ENCODE data around the gene ELMO1. TPM values are rescaled to one million over a fixed set of nuclear protein-coding genes. Genes with fewer than 3 reads are reported as not detected.

ELMO1 gene
- total and polyA plus RNA-seq, 10 of the 15 experiments (the other 5 are each of a cell fraction or from before 2014, with no cell fraction given), result 22.6 to 85.9 (median 56.6) TPM

GRCh38 chr7:37432281-37432920, 16.3 kb downstream of the ELMO1 start:
- RAD21 ChIA-PET (ENCODE audit: unreplicated experiment), result no interaction called here
- H3K79me2 ChIP-seq (ENCODE audit: control insufficient read depth, insufficient read depth, low read length), result no peaks in the 10 kb centered on the region
- in situ Hi-C loops (cut with MboI), result no loop called here
- no peaks in the 10 kb centered on the region for H3K9me3 ChIP-seq (replicated peaks; ENCODE audit: control insufficient read depth, insufficient read depth, low read length)
- FAIRE-seq, result no peak
- no peak overlapping the region for H2AFZ ChIP-seq (ENCODE audit: control insufficient read depth, low read depth, low read length)
- no peak for DNase-seq (ENCODE audit: low read depth, low spot score)
- CTCF ChIA-PET, result no interaction called here
- TF ChIP-seq E2F8 (IDR thresholded peaks at IDR 0.05; ENCODE audit: low read depth, partially characterized antibody), result no peak
- no peak for TF ChIP-seq IKZF1 (conservative IDR thresholded peaks at IDR 0.05)
- no peak for TF ChIP-seq BACH1 (IDR thresholded peaks at IDR 0.05; ENCODE audit: borderline replicate concordance)
- TF ChIP-seq SIX5 (IDR thresholded peaks at IDR 0.05; ENCODE audit: low read depth, low read length, severe bottlenecking), result no peak
- TF ChIP-seq, protein P1, sequence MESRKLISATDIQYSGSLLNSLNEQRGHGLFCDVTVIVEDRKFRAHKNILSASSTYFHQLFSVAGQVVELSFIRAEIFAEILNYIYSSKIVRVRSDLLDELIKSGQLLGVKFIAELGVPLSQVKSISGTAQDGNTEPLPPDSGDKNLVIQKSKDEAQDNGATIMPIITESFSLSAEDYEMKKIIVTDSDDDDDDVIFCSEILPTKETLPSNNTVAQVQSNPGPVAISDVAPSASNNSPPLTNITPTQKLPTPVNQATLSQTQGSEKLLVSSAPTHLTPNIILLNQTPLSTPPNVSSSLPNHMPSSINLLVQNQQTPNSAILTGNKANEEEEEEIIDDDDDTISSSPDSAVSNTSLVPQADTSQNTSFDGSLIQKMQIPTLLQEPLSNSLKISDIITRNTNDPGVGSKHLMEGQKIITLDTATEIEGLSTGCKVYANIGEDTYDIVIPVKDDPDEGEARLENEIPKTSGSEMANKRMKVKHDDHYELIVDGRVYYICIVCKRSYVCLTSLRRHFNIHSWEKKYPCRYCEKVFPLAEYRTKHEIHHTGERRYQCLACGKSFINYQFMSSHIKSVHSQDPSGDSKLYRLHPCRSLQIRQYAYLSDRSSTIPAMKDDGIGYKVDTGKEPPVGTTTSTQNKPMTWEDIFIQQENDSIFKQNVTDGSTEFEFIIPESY (IDR thresholded peaks at IDR 0.05), result no peak
- TF ChIP-seq CEBPB (IDR thresholded peaks at IDR 0.05; ENCODE audit: borderline replicate concordance in 1 of 2, low read depth in 2 of 2, low read length in 2 of 2), result no peak
- no peak for TF ChIP-seq FOS (IDR thresholded peaks at IDR 0.05; ENCODE audit: borderline replicate concordance, extremely low read depth, insufficient read length)
- BruUV-seq (replicated peaks), result no TSS peak
- H3K4me3 ChIP-seq, result no peak overlapping the region
- POLR2A ChIA-PET, result no interaction called here
- H3K36me3 ChIP-seq (ENCODE audit: control insufficient read depth in 2 of 2, insufficient read depth in 2 of 2, low read length in 1 of 2), result no peaks in the 10 kb centered on the region
- no peak overlapping the region for H3K9ac ChIP-seq (ENCODE audit: control insufficient read depth, insufficient read depth, low read length)
- no peak overlapping the region for H3K4me2 ChIP-seq (ENCODE audit: control insufficient read depth, insufficient read depth)
- no peaks in the 10 kb centered on the region for H3K4me1 ChIP-seq (ENCODE audit: control insufficient read depth, insufficient read depth, low read length)
- no peaks in the 10 kb centered on the region; a peak in 1 of 4 replicates for H3K27me3 ChIP-seq (replicated peaks in 1 of 2; ENCODE audit: control insufficient read depth in 2 of 2, insufficient read depth in 2 of 2, low read length in 1 of 2)
- intact Hi-C loops (cut with micrococcal nuclease; ENCODE audit: unreplicated experiment), result no loop called here
- no peak overlapping the region for H3K27ac ChIP-seq (ENCODE audit: control insufficient read depth, insufficient read depth)
- ATAC-seq, result no peak
- no peaks in the 10 kb centered on the region for H4K20me1 ChIP-seq (ENCODE audit: control insufficient read depth, insufficient read depth)
- WGBS (ENCODE audit: insufficient coverage, insufficient replicate concordance, low lambda C conversion rate, missing lambda C conversion rate), result 28% methylated on average over 8 of the region's 8 CpGs
- SMC1A ChIA-PET (ENCODE audit: uncharacterized antibody, unreplicated experiment), result no interaction called here

Measured in GM12878 (cell line).